GM19372 (cell line): ENCODE measurements around the gene FYN.
"Not testable (repeated sequence)": the region's sequence is repeated elsewhere in the genome, so short reads cannot be mapped to it uniquely, and the experiment has no call there.

ENCODE experiments used
- ATAC-seq: cut with Tn5 transposase; IDR thresholded peaks from one replicate; pipeline ENCODE4 v1.9.1; 2021; ENCODE audit warnings: mild to moderate bottlenecking, low read depth, moderate library complexity; ENCODE audit not compliant: unreplicated experiment

Gene FYN

GRCh38 chr6:111795558-111795957 is 77.7 kb downstream of the FYN start:
- no peak for ATAC-seq

GRCh38 chr6:111794727-111795452 is 78.4 kb downstream of the FYN start:
- ATAC-seq = no peak

GRCh38 chr6:111794300-111794699 is 79.0 kb downstream of the FYN start:
- no peak for ATAC-seq

- no peak for ATAC-seq
Observed at GRCh38 chr6:111793711-111794111, 79.5 kb downstream of the FYN start.

DNA sequence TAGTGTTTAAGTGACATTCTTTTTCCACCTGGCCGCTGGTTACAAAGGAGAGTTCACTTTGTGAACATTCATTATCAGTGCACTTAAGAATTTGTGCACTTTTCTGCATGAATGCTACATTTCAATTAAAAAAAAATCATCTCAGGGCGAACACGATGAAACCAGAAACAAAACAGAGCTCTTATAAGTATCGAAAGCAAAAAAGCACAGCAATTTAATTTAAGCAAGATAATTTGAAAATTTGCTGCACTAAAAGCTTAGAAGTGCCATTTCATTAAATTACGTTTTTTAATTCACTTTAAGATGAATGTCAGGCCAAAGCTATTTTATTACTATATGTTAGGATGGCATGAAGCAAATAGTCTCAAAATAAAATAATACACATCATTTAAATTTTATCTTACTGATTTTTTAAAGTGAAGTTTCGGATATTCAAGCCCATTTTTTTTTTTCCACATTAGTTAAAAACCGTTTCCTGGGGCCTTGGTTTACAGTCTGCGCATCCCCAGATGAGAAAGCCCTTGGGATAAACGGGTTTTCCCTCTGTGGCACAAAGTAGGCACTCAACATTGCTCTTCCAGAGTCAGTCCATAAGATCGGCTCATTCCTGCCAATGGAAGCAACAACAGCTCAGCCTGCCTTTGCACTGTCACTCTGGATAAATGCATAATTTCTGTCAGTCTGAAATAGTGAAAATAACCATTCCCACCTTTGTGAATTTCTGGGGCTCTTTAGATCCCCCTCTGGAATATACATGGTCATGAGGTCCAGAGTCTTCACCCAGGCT is 80.1 kb downstream of the FYN start:
- ATAC-seq = no peak

DNA sequence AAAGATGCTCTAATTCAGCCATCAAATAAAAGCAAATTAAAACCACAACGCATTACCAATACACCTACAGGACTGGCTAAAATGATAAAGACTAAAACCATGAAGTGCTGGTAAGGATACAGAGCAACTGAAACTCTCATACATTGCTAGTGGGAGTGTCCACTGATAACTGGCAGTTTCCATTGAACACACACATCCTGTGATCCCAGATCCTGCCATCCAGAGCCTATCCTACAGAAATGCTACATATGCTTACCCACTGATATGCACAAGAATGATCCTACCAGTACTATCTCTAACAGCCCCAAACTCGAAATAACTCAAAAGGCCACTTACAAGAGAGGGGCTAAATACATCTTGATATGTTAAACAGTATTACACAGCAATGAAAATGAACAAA is 81.0 kb downstream of the FYN start:
- no peak for ATAC-seq

GRCh38 chr6:111791415-111791814 is 81.8 kb downstream of the FYN start:
- ATAC-seq = no peak

- no peak for ATAC-seq
Observed at GRCh38 chr6:111789598-111789997, 83.7 kb downstream of the FYN start.

GRCh38 chr6:111788379-111789276 is 84.6 kb downstream of the FYN start:
- ATAC-seq = no peak

DNA sequence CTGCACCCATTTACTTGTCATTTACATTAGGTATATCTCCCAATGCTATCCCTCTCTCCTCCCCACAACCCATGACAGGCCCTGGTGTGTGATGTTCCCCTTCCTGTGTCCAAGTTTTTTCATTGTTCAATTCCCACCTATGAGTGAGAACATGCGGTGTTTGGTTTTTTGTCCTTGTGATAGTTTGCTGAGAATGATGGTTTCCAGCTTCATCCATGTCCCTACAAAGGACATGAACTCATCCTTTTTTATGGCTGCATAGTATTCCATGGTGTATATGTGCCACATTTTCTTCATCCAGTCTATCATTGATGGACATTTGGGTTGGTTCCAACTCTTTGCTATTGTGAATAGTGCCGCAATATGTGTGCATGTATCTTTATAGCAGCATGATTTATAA is 87.1 kb downstream of the FYN start:
- not testable (repeated sequence) for ATAC-seq

DNA sequence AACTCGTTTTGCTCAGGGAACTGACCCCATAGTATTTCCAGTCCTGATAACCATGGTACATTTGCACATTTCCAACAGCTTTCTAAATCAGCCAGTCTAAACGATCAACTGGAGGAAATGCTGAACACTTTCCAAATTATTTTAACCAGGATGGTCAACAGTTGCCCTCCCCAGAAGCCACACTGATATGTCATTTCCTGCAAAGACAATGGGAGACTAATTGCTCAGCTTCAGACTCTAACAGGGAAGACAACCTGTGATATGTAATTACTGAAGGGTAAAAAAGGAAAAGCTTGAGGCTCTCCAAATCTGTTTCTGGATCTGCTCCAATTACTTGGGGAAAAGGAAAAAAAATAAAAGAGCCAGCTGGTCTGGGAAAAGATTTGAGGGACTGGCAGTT is 88.8 kb downstream of the FYN start:
- ATAC-seq = no peak

DNA sequence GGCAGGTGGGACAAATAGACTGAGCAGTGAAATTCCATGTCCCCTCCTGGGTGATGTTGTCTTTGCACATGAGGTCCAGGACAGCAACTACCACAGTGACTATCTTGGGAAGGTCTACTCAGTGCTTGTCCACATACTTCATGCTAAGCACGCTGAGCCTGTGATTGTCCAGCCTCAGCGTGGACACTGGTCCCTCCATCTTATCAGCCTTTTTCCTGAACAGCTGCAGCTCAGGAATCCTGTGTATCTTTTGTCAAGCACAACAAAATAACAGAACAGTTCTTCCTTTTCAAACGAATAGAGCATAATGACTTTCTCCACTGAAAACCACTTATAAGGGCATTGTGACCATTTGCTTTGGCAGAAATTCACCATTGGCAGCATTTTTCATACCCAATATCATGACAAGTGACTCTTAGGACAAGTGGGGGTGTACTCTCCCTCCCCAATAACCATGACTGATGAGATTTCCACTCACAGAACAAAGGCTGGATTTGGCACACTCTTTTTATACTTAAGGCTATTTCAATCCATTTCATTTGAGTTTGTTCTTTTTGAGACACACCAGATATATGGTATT is 90.3 kb downstream of the FYN start:
- no peak for ATAC-seq

DNA sequence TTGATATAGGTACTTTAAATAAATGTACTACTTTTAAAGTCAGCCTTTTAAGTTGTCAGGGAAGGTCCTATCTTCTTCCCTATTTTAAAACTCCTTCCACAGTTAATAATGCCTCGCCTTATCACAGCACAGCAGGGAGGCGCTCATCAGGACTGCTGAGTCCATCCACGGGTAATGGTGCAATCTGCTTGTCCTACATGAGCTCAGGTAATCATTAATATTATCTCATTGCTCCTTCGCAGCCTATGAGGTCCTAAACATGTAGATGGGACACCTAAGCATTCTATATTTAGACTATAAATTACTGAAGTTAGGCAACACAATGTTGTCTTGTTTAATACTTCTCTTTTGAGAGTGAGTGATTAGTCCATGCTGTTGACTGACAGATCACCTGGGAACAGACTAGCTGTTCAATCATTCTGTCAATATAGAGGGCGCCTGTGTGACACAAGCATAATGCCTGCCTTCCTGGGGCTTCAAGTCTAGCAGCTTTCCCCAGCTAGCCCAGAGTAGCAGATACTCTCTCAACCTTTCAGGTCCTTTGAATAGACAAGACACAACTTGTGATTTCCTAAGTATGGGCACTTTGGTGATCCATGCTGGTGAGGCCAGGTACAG is 91.0 kb downstream of the FYN start:
- no peak for ATAC-seq

- ATAC-seq = no peak
Observed at GRCh38 chr6:111781041-111781708, 92.1 kb downstream of the FYN start.

DNA sequence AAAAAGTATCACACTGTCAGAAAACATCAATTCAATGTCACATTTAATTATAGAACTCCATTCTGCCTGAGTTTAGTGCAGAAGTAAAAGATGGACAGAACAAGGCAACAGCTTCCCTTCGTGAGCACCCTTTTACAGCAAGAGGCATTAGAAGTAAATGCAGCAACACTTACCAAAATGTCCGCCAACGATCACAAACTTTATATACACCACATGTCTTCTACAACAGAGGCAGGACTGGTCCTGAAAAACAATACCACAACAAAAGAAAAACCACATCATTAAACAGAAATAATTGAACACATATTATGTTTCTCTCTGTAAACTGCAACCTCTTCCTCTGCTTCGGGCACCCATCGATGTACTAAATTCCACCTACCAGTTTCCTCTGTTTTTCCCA is 92.9 kb downstream of the FYN start:
- ATAC-seq = no peak

- no peak for ATAC-seq
Observed at GRCh38 chr6:111779660-111780059, 93.6 kb downstream of the FYN start.

GRCh38 chr6:111779031-111779430 is 94.2 kb downstream of the FYN start:
- no peak for ATAC-seq

DNA sequence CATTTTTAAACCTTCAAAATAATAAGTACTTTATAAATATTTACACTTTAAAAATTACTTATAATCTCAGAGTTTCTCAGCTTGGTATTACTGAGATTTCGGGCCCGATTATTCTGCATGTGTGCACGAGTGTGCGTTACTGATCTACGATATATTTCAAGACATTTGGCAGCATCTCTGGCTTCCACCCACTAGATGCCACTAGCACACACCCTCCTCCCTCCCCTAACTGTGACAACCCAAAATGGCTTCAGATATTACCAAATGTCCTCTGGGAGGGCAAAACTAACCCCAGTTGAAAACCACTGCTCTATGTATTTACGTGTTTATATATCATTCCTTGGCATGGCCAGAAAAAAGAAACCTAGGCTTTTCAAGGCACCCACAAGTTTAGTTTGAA is 95.9 kb downstream of the FYN start:
- ATAC-seq = no peak
